Suprapubic skin (tissue), 3 donors: ENCODE results near the gene ARHGEF17.

Source experiments
- CTCF ChIP-seq, 2 donors: fragments of 200-600 bp in 1 of 2; fragments of 450-650 bp in 1 of 2; sonication (generic) in 1 of 2; IDR thresholded peaks; one replicate each; pipeline ENCODE4 v1.5.1; 2016 to 2019; ENCODE audit warnings: antibody characterized with exemption in 2 of 2, mild to moderate bottlenecking in 1 of 2, moderate library complexity in 1 of 2
- POLR2A ChIP-seq, 2 donors: fragments of 450-650 bp; IDR thresholded peaks; one replicate each; pipeline ENCODE4 v1.6.1; 2017; ENCODE audit warnings: antibody characterized with exemption in 2 of 2, mild to moderate bottlenecking in 2 of 2, moderate library complexity in 2 of 2

GRCh38 chr11:73382747-73383146 lies 74.7 kb downstream of the ARHGEF17 start:
- TF ChIP-seq CTCF (IDR thresholded peaks at IDR 0.05): no peak
- no peak for TF ChIP-seq POLR2A (IDR thresholded peaks at IDR 0.05)
